ENCODE data around the gene DOCK4.

DNA sequence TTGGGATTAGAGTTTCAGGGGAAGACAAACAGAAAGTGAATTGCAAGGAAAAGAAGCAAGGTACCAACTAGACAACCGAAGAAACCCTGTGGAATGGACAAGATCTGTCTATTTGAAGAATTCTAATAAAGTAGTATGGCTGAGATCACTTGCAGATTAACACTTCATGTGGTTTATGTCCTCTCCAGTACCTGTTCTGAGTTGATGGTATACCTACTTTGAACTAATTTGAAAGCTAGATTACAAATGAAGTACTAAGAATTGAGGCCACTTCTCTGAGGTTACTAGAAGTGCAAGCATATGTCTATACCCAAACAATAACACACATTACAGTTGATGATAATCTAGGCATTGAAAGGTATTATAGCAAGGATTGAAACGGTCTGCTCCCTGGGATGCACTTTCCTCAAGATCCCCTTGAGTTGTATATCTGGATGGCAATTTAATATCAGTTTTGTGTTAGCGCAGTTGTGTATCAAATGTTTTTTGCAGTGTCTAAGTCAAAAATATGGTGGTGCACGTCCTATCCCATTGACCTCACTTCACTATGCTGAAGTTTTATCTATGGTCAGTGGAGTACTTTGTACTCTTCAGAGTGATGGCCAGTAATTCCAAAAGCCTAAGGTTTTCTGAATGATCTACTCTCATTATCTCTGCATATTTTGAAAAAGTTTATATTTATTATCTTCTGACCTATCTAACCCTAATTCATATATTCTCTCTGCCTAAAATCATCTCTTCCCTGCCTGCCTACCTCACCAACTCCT lies 26.2 kb upstream of the DOCK4 start:
- TF ChIP-seq POLR2A (IDR thresholded peaks at IDR 0.05), result no peak
- TF ChIP-seq, protein P1, sequence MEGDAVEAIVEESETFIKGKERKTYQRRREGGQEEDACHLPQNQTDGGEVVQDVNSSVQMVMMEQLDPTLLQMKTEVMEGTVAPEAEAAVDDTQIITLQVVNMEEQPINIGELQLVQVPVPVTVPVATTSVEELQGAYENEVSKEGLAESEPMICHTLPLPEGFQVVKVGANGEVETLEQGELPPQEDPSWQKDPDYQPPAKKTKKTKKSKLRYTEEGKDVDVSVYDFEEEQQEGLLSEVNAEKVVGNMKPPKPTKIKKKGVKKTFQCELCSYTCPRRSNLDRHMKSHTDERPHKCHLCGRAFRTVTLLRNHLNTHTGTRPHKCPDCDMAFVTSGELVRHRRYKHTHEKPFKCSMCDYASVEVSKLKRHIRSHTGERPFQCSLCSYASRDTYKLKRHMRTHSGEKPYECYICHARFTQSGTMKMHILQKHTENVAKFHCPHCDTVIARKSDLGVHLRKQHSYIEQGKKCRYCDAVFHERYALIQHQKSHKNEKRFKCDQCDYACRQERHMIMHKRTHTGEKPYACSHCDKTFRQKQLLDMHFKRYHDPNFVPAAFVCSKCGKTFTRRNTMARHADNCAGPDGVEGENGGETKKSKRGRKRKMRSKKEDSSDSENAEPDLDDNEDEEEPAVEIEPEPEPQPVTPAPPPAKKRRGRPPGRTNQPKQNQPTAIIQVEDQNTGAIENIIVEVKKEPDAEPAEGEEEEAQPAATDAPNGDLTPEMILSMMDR (IDR thresholded peaks at IDR 0.05), result no peak

Data from testis (tissue), 2 donors.